ENCODE data around the gene SPDYE3. TPM values are rescaled to one million over a fixed set of nuclear protein-coding genes. Genes with fewer than 3 reads are reported as not detected.
"Not testable (repeated sequence)": the region's sequence is repeated elsewhere in the genome, so short reads cannot be mapped to it uniquely, and the experiment has no call there.

Gene SPDYE3
- total and polyA plus RNA-seq, 2 of the 13 experiments (the other 11 are each of a cell fraction or from before 2014, with no cell fraction given): not detected

DNA sequence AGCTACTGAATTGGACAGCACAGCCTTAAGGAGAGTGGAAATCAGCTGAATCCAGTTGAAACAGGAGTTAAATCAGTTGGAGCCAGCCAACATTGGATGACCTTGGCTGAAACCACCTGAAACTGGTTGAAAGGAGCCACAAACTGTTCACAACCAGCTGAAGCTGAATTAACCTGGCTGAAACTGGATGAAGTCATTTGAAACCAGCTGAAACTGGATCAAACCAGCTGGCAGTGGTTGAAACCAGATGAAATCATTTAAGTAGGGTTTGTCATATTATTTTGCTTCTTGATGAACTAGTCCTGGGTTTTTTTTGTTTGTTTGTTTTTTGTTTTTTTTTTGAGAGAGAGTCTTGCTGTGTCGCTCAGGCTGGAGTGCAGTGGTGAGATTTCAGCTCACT is 15.3 kb upstream of the SPDYE3 start:
- H3K4me3 ChIP-seq (replicated peaks in 1 of 3; ENCODE audit: insufficient read depth in 1 of 3, low read depth in 2 of 3, low read length in 3 of 3); H3K4me1 ChIP-seq (ENCODE audit: insufficient read depth, low read length); DNase-seq (ENCODE audit: low spot score); H3K27me3 ChIP-seq (ENCODE audit: control insufficient read depth in 1 of 2, insufficient read depth in 2 of 2, low read length in 2 of 2); H3K79me2 ChIP-seq (ENCODE audit: insufficient read depth, low read length); POLR2A ChIA-PET; H2AFZ ChIP-seq (ENCODE audit: low read length); H3K4me2 ChIP-seq (ENCODE audit: low read depth, low read length); H3K9me3 ChIP-seq (ENCODE audit: low read length); H3K27ac ChIP-seq (ENCODE audit: extremely low read length, insufficient read depth, low read length); intact Hi-C loops (cut with micrococcal nuclease; ENCODE audit: unreplicated experiment); H4K20me1 ChIP-seq (ENCODE audit: insufficient read depth, low read length); FAIRE-seq; CTCF ChIA-PET (ENCODE audit: low intra/inter-chr PET ratio, low total read pairs); in situ Hi-C loops (cut with HindIII; ENCODE audit: extremely low pct_ligation_motif_present, low pct_unique_long_range_greater_than_20kb); ATAC-seq; BruUV-seq (replicated peaks); H3K36me3 ChIP-seq (replicated peaks in 1 of 2; ENCODE audit: control insufficient read depth in 1 of 2, insufficient read depth in 2 of 2, low read length in 2 of 2); H3K9ac ChIP-seq (ENCODE audit: insufficient read depth, low read depth, low read length): not testable (repeated sequence)
- WGBS (ENCODE audit: low lambda C conversion rate): 100% methylated on average over 1 of the region's 1 CpG

DNA sequence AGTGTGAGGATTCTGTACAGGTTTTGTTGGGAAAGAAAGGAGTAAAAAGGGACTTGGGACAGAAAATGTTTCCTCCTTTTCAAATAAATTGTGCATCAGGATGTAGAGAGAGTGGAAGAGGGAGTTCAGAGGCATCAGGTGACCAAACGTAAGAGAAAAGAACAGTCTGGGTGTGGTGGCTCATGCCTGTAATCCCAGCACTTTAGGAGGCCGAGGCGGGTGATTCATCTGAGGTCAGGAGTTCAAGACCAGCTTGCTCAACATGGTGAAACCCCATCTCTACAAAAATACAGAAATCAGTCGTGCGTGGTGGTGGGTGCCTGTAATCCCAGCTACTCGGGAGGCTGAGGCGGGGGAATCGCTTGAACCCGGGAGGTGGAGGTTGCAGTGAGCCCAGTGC is 12.2 kb upstream of the SPDYE3 start:
- BruUV-seq (replicated peaks); POLR2A ChIA-PET; H3K79me2 ChIP-seq (ENCODE audit: insufficient read depth, low read length); H2AFZ ChIP-seq (ENCODE audit: low read length); FAIRE-seq; H3K4me3 ChIP-seq (replicated peaks in 1 of 3; ENCODE audit: insufficient read depth in 1 of 3, low read depth in 2 of 3, low read length in 3 of 3); H3K27me3 ChIP-seq (ENCODE audit: control insufficient read depth in 1 of 2, insufficient read depth in 2 of 2, low read length in 2 of 2); H3K36me3 ChIP-seq (replicated peaks in 1 of 2; ENCODE audit: control insufficient read depth in 1 of 2, insufficient read depth in 2 of 2, low read length in 2 of 2); H3K4me2 ChIP-seq (ENCODE audit: low read depth, low read length); intact Hi-C loops (cut with micrococcal nuclease; ENCODE audit: unreplicated experiment); H3K9me3 ChIP-seq (ENCODE audit: low read length); ATAC-seq; H4K20me1 ChIP-seq (ENCODE audit: insufficient read depth, low read length); H3K27ac ChIP-seq (ENCODE audit: extremely low read length, insufficient read depth, low read length); in situ Hi-C loops (cut with HindIII; ENCODE audit: extremely low pct_ligation_motif_present, low pct_unique_long_range_greater_than_20kb); CTCF ChIA-PET (ENCODE audit: low intra/inter-chr PET ratio, low total read pairs); H3K9ac ChIP-seq (ENCODE audit: insufficient read depth, low read depth, low read length): not testable (repeated sequence)
- WGBS (ENCODE audit: low lambda C conversion rate): 85% methylated on average over 9 of the region's 9 CpGs
- H3K4me1 ChIP-seq (ENCODE audit: insufficient read depth, low read length): peaks cover 15% of the 10 kb centered on the region
- DNase-seq (ENCODE audit: low spot score): peak; percentile 16

DNA sequence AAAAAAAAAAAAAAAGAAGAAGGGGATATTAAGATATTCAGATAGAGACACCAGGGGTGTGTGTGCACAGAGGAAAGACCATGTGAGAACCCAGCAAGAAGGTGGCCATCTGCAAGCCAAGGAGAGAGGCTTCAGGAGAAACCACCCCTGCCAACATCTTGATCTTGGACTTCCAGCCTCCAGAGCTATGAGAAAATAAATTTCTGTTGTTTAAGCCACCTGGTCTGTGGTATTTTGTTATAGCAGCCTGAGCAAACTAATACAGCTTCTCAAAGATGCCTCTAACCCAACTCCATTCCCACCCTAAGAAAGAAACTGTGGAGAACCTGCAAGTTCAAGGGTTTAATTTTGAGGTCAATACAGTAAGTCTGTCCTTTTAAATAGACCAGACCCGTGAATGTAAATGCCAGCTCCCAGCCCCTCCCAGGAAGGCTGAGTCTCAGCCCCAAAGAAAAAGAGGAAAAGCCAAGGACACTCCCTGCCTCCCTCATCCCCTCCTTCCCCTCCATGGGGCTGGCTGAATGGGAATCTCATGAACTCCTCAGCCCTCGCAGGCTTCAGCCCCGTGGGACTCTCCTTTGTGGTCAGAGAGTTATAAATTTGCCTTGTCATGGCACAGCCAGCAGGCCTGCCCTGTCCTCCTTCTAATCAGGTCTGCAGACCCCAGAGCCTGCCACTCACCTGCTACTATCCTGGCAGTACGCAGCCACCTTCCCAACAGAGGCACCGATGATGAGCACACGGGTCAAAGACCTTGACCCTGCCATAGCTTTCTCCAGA is 9.5 kb upstream of the SPDYE3 start:
- WGBS (ENCODE audit: low lambda C conversion rate): 6% methylated on average over 5 of the region's 6 CpGs
- BruUV-seq (replicated peaks); H3K9me3 ChIP-seq (ENCODE audit: low read length); in situ Hi-C loops (cut with HindIII; ENCODE audit: extremely low pct_ligation_motif_present, low pct_unique_long_range_greater_than_20kb); H4K20me1 ChIP-seq (ENCODE audit: insufficient read depth, low read length); intact Hi-C loops (cut with micrococcal nuclease; ENCODE audit: unreplicated experiment); H3K9ac ChIP-seq (ENCODE audit: insufficient read depth, low read depth, low read length); H3K79me2 ChIP-seq (ENCODE audit: insufficient read depth, low read length); H3K36me3 ChIP-seq (replicated peaks in 1 of 2; ENCODE audit: control insufficient read depth in 1 of 2, insufficient read depth in 2 of 2, low read length in 2 of 2); CTCF ChIA-PET (ENCODE audit: low intra/inter-chr PET ratio, low total read pairs); POLR2A ChIA-PET; H3K27me3 ChIP-seq (ENCODE audit: control insufficient read depth in 1 of 2, insufficient read depth in 2 of 2, low read length in 2 of 2); H2AFZ ChIP-seq (ENCODE audit: low read length); H3K4me3 ChIP-seq (replicated peaks in 1 of 3; ENCODE audit: insufficient read depth in 1 of 3, low read depth in 2 of 3, low read length in 3 of 3): not testable (repeated sequence)
- Histone ChIP-seq H3K27ac (ENCODE audit: extremely low read length, insufficient read depth, low read length) (peak overlapping the region; percentile 46), H3K4me1 (ENCODE audit: insufficient read depth, low read length) (peaks cover 15% of the 10 kb centered on the region), H3K4me2 (ENCODE audit: low read depth, low read length) (peak overlapping the region; percentile 47; the same call in 1 of the 2 replicates)
- DNase-seq (ENCODE audit: low spot score) (peak; percentile 15), FAIRE-seq (peak; percentile 94), ATAC-seq (peak; percentile 93)
- TF ChIP-seq NR2F1 (CRISPR knock-in tag; IDR thresholded peaks at IDR 0.05) (peak; percentile 78 to 87), ZNF12 (CRISPR knock-in tag; IDR thresholded peaks at IDR 0.05) (peak; percentile 88), SAP130 (CRISPR knock-in tag; IDR thresholded peaks at IDR 0.05; ENCODE audit: low read depth) (0 out of 2 replicates have a peak, but pooled peaks have one; percentile 16), NR2F6 (IDR thresholded peaks at IDR 0.05) (peak; percentile 73; the same call in 1 of the 2 replicates), NR2F6 (CRISPR knock-in tag; IDR thresholded peaks at IDR 0.05) (peak; percentile 91), ARID5B (CRISPR knock-in tag; IDR thresholded peaks at IDR 0.05) (0 out of 2 replicates have a peak, but pooled peaks have one; percentile 16)

All from HepG2 (cell line).